DND-41 (cell line): ENCODE results near the gene TPM2.

Experiments used
- CTCF ChIP-seq: IDR thresholded peaks from 2 replicates; pipeline ENCODE4 v1.5.1; 2012; ENCODE audit warnings: borderline replicate concordance, low read length, moderate library complexity, mild to moderate bottlenecking; ENCODE audit not compliant: poor library complexity, severe bottlenecking; ENCODE audit errors: extremely low read depth
- EZH2 ChIP-seq: IDR thresholded peaks from 3 replicates; pipeline ENCODE4 v1.6.1; 2012; ENCODE audit warnings: borderline replicate concordance, low read depth, mild to moderate bottlenecking, moderate library complexity, low read length, inconsistent platforms; ENCODE audit not compliant: severe bottlenecking

GRCh38 chr9:35675204-35675603, 14.5 kb downstream of the TPM2 start:
- TF ChIP-seq CTCF (no peak), EZH2 (no peak)
